ENCODE measurements around the gene AP3D1. TPM values are rescaled to one million over a fixed set of nuclear protein-coding genes. Genes with fewer than 3 reads are reported as not detected.

Gene AP3D1
- total RNA-seq, 2 experiments from 2014 or later, result 41.8 to 41.9 TPM

DNA sequence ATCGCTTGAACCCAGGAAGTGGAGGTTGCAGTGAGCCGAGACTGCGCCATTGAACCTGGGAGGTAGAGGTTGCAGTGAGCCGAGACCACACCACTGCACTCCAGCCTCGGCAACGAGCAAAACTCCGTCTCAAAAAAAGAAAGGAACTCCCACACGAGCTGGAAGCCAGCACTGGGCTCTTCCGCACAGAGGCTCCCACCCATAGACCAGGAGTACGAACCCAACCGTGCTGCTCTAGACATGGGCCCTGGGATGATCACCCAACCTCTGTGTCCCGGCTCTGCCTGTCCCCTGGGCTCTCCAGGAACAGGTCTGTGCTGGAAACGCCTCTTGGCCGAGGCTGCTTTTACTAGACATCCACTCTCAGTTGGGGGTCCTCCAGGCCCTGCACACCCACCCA is 24.4 kb upstream of the AP3D1 start:
- no peak for DNase-seq
- Mint-ChIP-seq H3K27me3 (no peaks in the 10 kb centered on the region), H3K27ac (no peak overlapping the region), H3K9me3 (no peaks in the 10 kb centered on the region), H3K4me1 (ENCODE audit: low read depth) (peaks cover 16% of the 10 kb centered on the region), H3K36me3 (ENCODE audit: low read depth) (peaks cover 12% of the 10 kb centered on the region), H3K4me3 (no peak overlapping the region)
- Histone ChIP-seq H3K4me1 (ENCODE audit: insufficient read depth, low read length) (peaks cover 18% of the 10 kb centered on the region), H3K27me3 (ENCODE audit: control insufficient read depth in 1 of 2, insufficient read depth in 2 of 2, low read length in 2 of 2) (no peaks in the 10 kb centered on the region), H3K36me3 (ENCODE audit: insufficient read depth, low read length) (peaks cover 15% of the 10 kb centered on the region), H3K27ac (ENCODE audit: low read depth in 1 of 2, low read length in 2 of 2) (no peak overlapping the region), H3K9me3 (ENCODE audit: control insufficient read depth in 1 of 2, insufficient read depth in 1 of 2, low read length in 2 of 2) (no peaks in the 10 kb centered on the region), H3K4me3 (ENCODE audit: low read length) (no peak overlapping the region)
- intact Hi-C loops (cut with DNase I, micrococcal nuclease), result no loop called here
- POLR2A ChIA-PET, result no interaction called here
- no peak for ATAC-seq (ENCODE audit: poor library complexity)
- no peak for TF ChIP-seq CTCF (IDR thresholded peaks at IDR 0.05)
- CTCF ChIA-PET, result no interaction called here

DNA sequence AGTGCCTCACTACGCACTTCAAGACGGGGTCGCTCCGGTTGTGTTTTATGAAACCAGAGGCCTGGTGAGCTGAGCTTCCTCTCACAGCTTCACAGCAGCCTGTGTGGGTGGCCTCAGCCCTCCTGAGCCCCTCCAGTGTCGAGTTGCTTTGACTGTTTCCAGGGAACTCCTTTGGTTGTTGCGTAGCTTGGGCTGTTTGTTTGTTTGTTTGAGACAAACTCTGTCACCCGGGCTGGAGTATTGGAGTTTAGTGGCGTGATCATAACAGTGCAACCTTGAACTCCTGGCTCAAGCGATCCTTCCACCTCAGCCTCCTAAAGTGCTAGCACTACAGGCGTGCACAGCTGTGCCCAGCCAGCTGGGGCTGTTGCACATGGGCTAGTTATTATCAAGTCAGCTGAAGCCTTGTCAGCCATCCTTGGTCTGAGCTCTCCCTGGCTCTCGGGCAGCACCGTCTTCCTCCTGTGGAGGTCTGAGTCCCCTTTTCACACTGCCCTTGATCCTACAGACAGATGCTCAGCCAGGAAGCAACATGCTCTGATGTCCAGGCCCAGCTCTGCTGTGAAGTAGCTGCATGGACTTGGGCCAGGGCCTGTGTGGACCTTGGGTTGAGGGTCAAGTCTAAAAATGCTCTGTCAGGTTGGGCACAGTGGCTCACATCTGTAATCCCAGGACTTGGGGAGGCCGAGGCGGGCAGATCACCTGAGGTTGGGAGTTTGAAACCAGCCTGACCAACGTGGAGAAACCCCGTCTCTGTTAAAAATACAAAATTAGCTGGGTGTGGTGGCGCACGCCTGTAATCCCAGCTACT is 22.6 kb upstream of the AP3D1 start:
- TF ChIP-seq CTCF (IDR thresholded peaks at IDR 0.05), result no peak
- H3K36me3 ChIP-seq (ENCODE audit: insufficient read depth, low read length), result peaks cover 9% of the 10 kb centered on the region
- no peaks in the 10 kb centered on the region for H3K27me3 ChIP-seq (ENCODE audit: control insufficient read depth in 1 of 2, insufficient read depth in 2 of 2, low read length in 2 of 2)
- H3K9me3 ChIP-seq (ENCODE audit: control insufficient read depth in 1 of 2, insufficient read depth in 1 of 2, low read length in 2 of 2), result no peaks in the 10 kb centered on the region
- H3K27ac Mint-ChIP-seq, result no peak overlapping the region
- H3K4me3 ChIP-seq (ENCODE audit: low read length), result no peak overlapping the region
- no peaks in the 10 kb centered on the region for H3K27me3 Mint-ChIP-seq
- peaks cover 31% of the 10 kb centered on the region for H3K4me1 ChIP-seq (ENCODE audit: insufficient read depth, low read length)
- no peaks in the 10 kb centered on the region for H3K9me3 Mint-ChIP-seq
- H3K4me1 Mint-ChIP-seq (ENCODE audit: low read depth), result peaks cover 24% of the 10 kb centered on the region
- ChIA-PET POLR2A (interaction anchor here (0.5 kb wide), 1 partner anchor 118 kb away, joined by 3 read pairs; no protein-coding TSS in a partner anchor), CTCF (no interaction called here)
- H3K36me3 Mint-ChIP-seq (ENCODE audit: low read depth), result peaks cover 6% of the 10 kb centered on the region
- DNase-seq, result no peak
- H3K4me3 Mint-ChIP-seq, result no peak overlapping the region
- no peak overlapping the region for H3K27ac ChIP-seq (ENCODE audit: low read depth in 1 of 2, low read length in 2 of 2)
- no peak for ATAC-seq (ENCODE audit: poor library complexity)
- intact Hi-C loops (cut with DNase I, micrococcal nuclease), result no loop called here

- H3K36me3 Mint-ChIP-seq (ENCODE audit: low read depth), result peaks cover 6% of the 10 kb centered on the region
- intact Hi-C loops (cut with DNase I, micrococcal nuclease), result no loop called here
- Histone ChIP-seq H3K27me3 (ENCODE audit: control insufficient read depth in 1 of 2, insufficient read depth in 2 of 2, low read length in 2 of 2) (no peaks in the 10 kb centered on the region), H3K9me3 (ENCODE audit: control insufficient read depth in 1 of 2, insufficient read depth in 1 of 2, low read length in 2 of 2) (no peaks in the 10 kb centered on the region), H3K27ac (ENCODE audit: low read depth in 1 of 2, low read length in 2 of 2) (no peak overlapping the region), H3K4me3 (ENCODE audit: low read length) (no peak overlapping the region), H3K36me3 (ENCODE audit: insufficient read depth, low read length) (peaks cover 9% of the 10 kb centered on the region), H3K4me1 (ENCODE audit: insufficient read depth, low read length) (peaks cover 37% of the 10 kb centered on the region)
- ChIA-PET CTCF (no interaction called here), POLR2A (interaction anchor here (0.5 kb wide), 1 partner anchor 118 kb away, joined by 3 read pairs; no protein-coding TSS in a partner anchor)
- H3K4me3 Mint-ChIP-seq, result no peak overlapping the region
- no peaks in the 10 kb centered on the region for H3K27me3 Mint-ChIP-seq
- peaks cover 30% of the 10 kb centered on the region for H3K4me1 Mint-ChIP-seq (ENCODE audit: low read depth)
- no peaks in the 10 kb centered on the region for H3K9me3 Mint-ChIP-seq
- TF ChIP-seq CTCF (IDR thresholded peaks at IDR 0.05), result no peak
- ATAC-seq (ENCODE audit: poor library complexity), result no peak
- no peak for DNase-seq
- H3K27ac Mint-ChIP-seq, result no peak overlapping the region
These were observed 22.0 kb upstream of the AP3D1 start for GRCh38 chr19:2173388-2173766.
